GM12878 (cell line): ENCODE measurements around the gene DUS3L. TPM values are rescaled to one million over a fixed set of nuclear protein-coding genes. Genes with fewer than 3 reads are reported as not detected.

Experiments used
- ATAC-seq: fragments of 200-7000 bp; cut with Tn5 transposase; 3 replicates; pipeline ENCODE4 v1.9.1; 2020; ENCODE audit warnings: mild to moderate bottlenecking, moderate library complexity
- BruUV-seq: library from RNA; stranded (reverse); fragments of 400-500 nt; replicated peaks from 2 replicates; lab custom pipeline; 2021; lab: Mats Ljungman, UMichigan
- CTCF ChIA-PET: fragments of 300-600 bp; sonication (Branson Sonifier 250); formaldehyde crosslinking; extraction: SDS; loops from one replicate; lab custom pipeline; 2021; ENCODE audit warnings: inconsistent platforms; lab: Yijun Ruan, JAX
- POLR2A ChIA-PET: fragments of 350-600 bp; formaldehyde crosslinking; extraction: SDS; loops from one replicate; lab custom pipeline; 2021; ENCODE audit warnings: inconsistent platforms; lab: Charles Lee
- RAD21 ChIA-PET: fragments of 300-600 bp; sonication (Branson Sonifier 250); formaldehyde crosslinking; loops from one replicate; lab custom pipeline; 2023; ENCODE audit warnings: antibody characterized with exemption; ENCODE audit not compliant: unreplicated experiment; lab: Charles Lee
- SMC1A ChIA-PET: fragments of 300-600 bp; sonication (Branson Sonifier 250); formaldehyde crosslinking; loops from one replicate; lab custom pipeline; 2023; ENCODE audit not compliant: unreplicated experiment, uncharacterized antibody; lab: Charles Lee
- DNase-seq: peaks from one replicate; pipeline ENCODE4 v3.0.0-alpha.2; 2011; ENCODE audit warnings: low read depth, low spot score
- FAIRE-seq: peaks from 3 replicates; lab custom pipeline; 2011; peaks lifted over from hg19 to GRCh38; lab: Jason Lieb, UNC
- H2AFZ ChIP-seq: 2 replicates; pipeline ENCODE4 v1.6.0; 2011; ENCODE audit warnings: low read depth, low read length, control low read depth; ENCODE audit not compliant: control insufficient read depth
- H3K27ac ChIP-seq: 2 replicates; pipeline ENCODE4 v1.5.1; 2011; ENCODE audit warnings: control low read depth; ENCODE audit not compliant: control insufficient read depth, insufficient read depth
- H3K27me3 ChIP-seq, 2 experiments: replicated peaks in 1 of 2; 2 replicates each; pipeline versions ENCODE4 v1.6.0 to v1.6.1; 2011; ENCODE audit warnings: low read length in 1 of 2; ENCODE audit not compliant: control insufficient read depth in 2 of 2, insufficient read depth in 2 of 2
- H3K36me3 ChIP-seq, 2 experiments: 2 replicates each; pipeline ENCODE4 v1.5.1; 2011; ENCODE audit warnings: low read length in 1 of 2; ENCODE audit not compliant: control insufficient read depth in 2 of 2, insufficient read depth in 2 of 2
- H3K4me1 ChIP-seq: 2 replicates; pipeline ENCODE4 v1.6.1; 2011; ENCODE audit warnings: mild to moderate bottlenecking, low read length, moderate library complexity, mixed read lengths; ENCODE audit not compliant: control insufficient read depth, insufficient read depth
- H3K4me2 ChIP-seq: 2 replicates; pipeline ENCODE4 v1.6.0; 2011; ENCODE audit warnings: control low read depth; ENCODE audit not compliant: control insufficient read depth, insufficient read depth
- H3K4me3 ChIP-seq: fragments of 200-600 bp; sonication (generic); 2 replicates; pipeline ENCODE4 v1.5.1; 2016
- H3K79me2 ChIP-seq: 2 replicates; pipeline ENCODE4 v1.6.0; 2011; ENCODE audit warnings: low read length; ENCODE audit not compliant: control insufficient read depth, insufficient read depth
- H3K9ac ChIP-seq: 2 replicates; pipeline ENCODE4 v1.8.0; 2011; ENCODE audit warnings: low read length, control low read depth, mixed read lengths; ENCODE audit not compliant: control insufficient read depth, insufficient read depth
- H3K9me3 ChIP-seq: replicated peaks from 3 replicates; pipeline ENCODE4 v1.5.1; 2011; ENCODE audit warnings: mild to moderate bottlenecking, low read length; ENCODE audit not compliant: control insufficient read depth, insufficient read depth
- H4K20me1 ChIP-seq: 2 replicates; pipeline ENCODE4 v1.6.0; 2011; ENCODE audit not compliant: control insufficient read depth, insufficient read depth
- ATF7 ChIP-seq: fragments of 450-650 bp; IDR thresholded peaks from 2 replicates; pipeline ENCODE4 v1.6.1; 2016; ENCODE audit warnings: low read depth, mild to moderate bottlenecking
- BMI1 ChIP-seq: fragments of 450-650 bp; IDR thresholded peaks from 2 replicates; pipeline ENCODE4 v1.6.1; 2016; ENCODE audit warnings: mild to moderate bottlenecking, moderate library complexity, borderline replicate concordance
- CBX5 ChIP-seq: sonication (generic); IDR thresholded peaks from 2 replicates; pipeline ENCODE4 v1.6.1; 2016; ENCODE audit warnings: low read depth, moderate library complexity, mild to moderate bottlenecking, inconsistent platforms
- CHD4 ChIP-seq: fragments of 200-600 bp; sonication (generic); IDR thresholded peaks from 2 replicates; pipeline ENCODE4 v1.6.1; 2016; ENCODE audit warnings: mild to moderate bottlenecking
- CREB1 ChIP-seq: IDR thresholded peaks from 2 replicates; pipeline ENCODE4 v1.6.1; 2012; ENCODE audit warnings: low read depth, mild to moderate bottlenecking, inconsistent platforms
- CREM ChIP-seq: IDR thresholded peaks from 2 replicates; pipeline ENCODE4 v1.6.1; 2014; ENCODE audit warnings: antibody characterized with exemption, low read depth
- HDAC2 ChIP-seq: fragments of 200-600 bp; sonication (generic); IDR thresholded peaks from 2 replicates; pipeline ENCODE4 v1.6.1; 2017
- IKZF2 ChIP-seq, 2 experiments: fragments of 450-650 bp; IDR thresholded peaks; 2 replicates each; pipeline ENCODE4 v1.6.1; 2017; ENCODE audit warnings: mild to moderate bottlenecking in 2 of 2, moderate library complexity in 2 of 2
- IRF4 ChIP-seq: IDR thresholded peaks from 2 replicates; pipeline ENCODE4 v1.6.1; 2011; ENCODE audit warnings: low read depth, low read length
- NRF1 ChIP-seq: conservative IDR thresholded peaks from 2 replicates; pipeline ENCODE4 v1.6.1; 2011; ENCODE audit warnings: mild to moderate bottlenecking, low read depth, low read length, improper control_type of control experiment
- PAX5 ChIP-seq: IDR thresholded peaks from 2 replicates; pipeline ENCODE4 v1.6.1; 2011; ENCODE audit warnings: low read depth, low read length, borderline replicate concordance
- RB1 ChIP-seq: fragments of 450-650 bp; formaldehyde crosslinking; IDR thresholded peaks from 2 replicates; pipeline ENCODE4 v1.6.1; 2017; ENCODE audit warnings: mild to moderate bottlenecking, borderline replicate concordance
- RFX5 ChIP-seq: IDR thresholded peaks from 2 replicates; pipeline ENCODE4 v1.6.1; 2011; ENCODE audit warnings: low read depth, low read length, improper control_type of control experiment
- SMAD5 ChIP-seq: IDR thresholded peaks from 2 replicates; pipeline ENCODE4 v1.6.1; 2016; ENCODE audit warnings: antibody characterized with exemption, low read depth
- SREBF1 ChIP-seq: IDR thresholded peaks from 2 replicates; pipeline ENCODE4 v1.6.1; 2012; ENCODE audit warnings: mild to moderate bottlenecking, low read length
- SRF ChIP-seq, 2 experiments: IDR thresholded peaks; 2 replicates each; pipeline ENCODE4 v1.6.1; 2011; ENCODE audit warnings: low read depth in 2 of 2, low read length in 2 of 2, mild to moderate bottlenecking in 1 of 2, moderate library complexity in 1 of 2
- ZNF274 ChIP-seq: IDR thresholded peaks from one replicate; pipeline ENCODE4 v1.8.0; 2011; ENCODE audit not compliant: insufficient read length, insufficient read depth
- ZNF384 ChIP-seq: IDR thresholded peaks from 2 replicates; pipeline ENCODE4 v1.6.1; 2012; ENCODE audit warnings: low read depth, mild to moderate bottlenecking, low read length, improper control_type of control experiment, borderline replicate concordance
- ZZZ3 ChIP-seq: IDR thresholded peaks from 2 replicates; pipeline ENCODE4 v1.6.1; 2011; ENCODE audit warnings: low read depth; ENCODE audit not compliant: control insufficient read depth, insufficient read length
- WGBS: methylation state at CpG from one replicate; pipeline ENCODE4 v1.1.6; 2016; ENCODE audit warnings: low lambda C conversion rate; ENCODE audit not compliant: insufficient replicate concordance, insufficient coverage; ENCODE audit errors: missing lambda C conversion rate; 5-methylcytosine and 5-hydroxymethylcytosine counted together
- in situ Hi-C: fragments of 300-500 bp; cut with MboI; formaldehyde crosslinking; loops from 9 replicates; pipeline ENCODE4 v1.14.3; 2018; ENCODE audit warnings: mixed read lengths
- intact Hi-C: fragments of 100-400 bp; cut with micrococcal nuclease; formaldehyde crosslinking; loops from one replicate; pipeline ENCODE4 v1.14.2; 2022; ENCODE audit not compliant: unreplicated experiment
- polyA plus RNA-seq, 11 experiments: library from polyadenylated mRNA; depleted of rRNA in 4 of 11; unstranded in 6 of 11; stranded (reverse) in 5 of 11; fragments of >200 nt; fragmentation: Nextera tagmentation in 4 of 11; fragmentation: Illumina TruSeq in 1 of 11; extraction: Ambion mirVana in 4 of 11; extraction: Trizol in 1 of 11; gene quantifications; 1 replicate in 1 of 11; 2 replicates in 10 of 11; pipeline versions ENCODE4 v1.2.1 to v1.2.3, GENCODE V29; 2011 to 2016; ENCODE audit warnings: inconsistent platforms in 2 of 11, missing spikeins in 2 of 11, low read depth in 1 of 11
- total RNA-seq, 4 experiments: library from RNA; depleted of rRNA in 3 of 4; stranded (reverse); fragments of >200 nt in 3 of 4; fragmentation: Illumina TruSeq in 1 of 4; extraction: Trizol in 1 of 4; gene quantifications; 2 replicates each; pipeline versions ENCODE4 v1.2.1 to v1.2.3, GENCODE V29; 2013 to 2021

DUS3L gene
- total and polyA plus RNA-seq, 10 of the 15 experiments (the other 5 are each of a cell fraction or from before 2014, with no cell fraction given): 0.64 to 47.6 (median 31.1) TPM

- no peak for TF ChIP-seq ZNF384
- TF ChIP-seq HDAC2: no peak
Measured at GRCh38 chr19:5806905-5807304, 15.9 kb upstream of the DUS3L start (continued).

DNA sequence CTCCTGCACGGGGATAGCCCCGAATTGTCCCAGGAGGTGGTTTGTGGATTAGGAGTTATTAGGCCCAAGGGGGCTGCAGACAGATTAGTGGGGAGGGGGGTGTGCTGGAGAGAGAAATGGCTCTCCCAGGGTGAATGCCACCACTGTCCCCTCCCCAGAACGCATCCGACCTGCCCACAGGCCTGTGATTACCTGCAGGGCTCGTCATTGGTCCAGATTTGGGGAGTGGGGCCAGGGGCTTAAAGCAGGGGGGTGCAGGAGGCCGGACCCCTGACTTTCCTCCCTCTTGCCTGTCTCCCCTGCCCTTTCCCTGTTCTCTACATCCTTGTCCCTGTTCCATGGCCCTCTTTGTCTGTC, 15.1 kb upstream of the DUS3L start:
- no peaks in the 10 kb centered on the region; a peak in 2 of 4 replicates for H3K27me3 ChIP-seq
- 15% methylated on average over 6 of the region's 6 CpGs for WGBS
- in situ Hi-C loops: loop anchor here (5.0 kb wide), 1 partner anchor 216 kb away; no protein-coding TSS in a partner anchor
- H3K9me3 ChIP-seq: no peaks in the 10 kb centered on the region
- ChIA-PET RAD21 (no interaction called here), POLR2A (no interaction called here), SMC1A (no interaction called here), CTCF (no interaction called here)
- H3K4me3 ChIP-seq: no peak overlapping the region
- peaks cover 7% of the 10 kb centered on the region for H3K4me1 ChIP-seq
- no peaks in the 10 kb centered on the region for H3K79me2 ChIP-seq
- H2AFZ ChIP-seq: no peak overlapping the region
- no peak overlapping the region for H3K27ac ChIP-seq
- H4K20me1 ChIP-seq: no peaks in the 10 kb centered on the region
- ATAC-seq (no peak), FAIRE-seq (no peak), DNase-seq (no peak)
- BruUV-seq: no TSS peak
- H3K9ac ChIP-seq: no peak overlapping the region
- intact Hi-C loops: loop anchor here (10.0 kb wide), 1 partner anchor 219 kb away; no protein-coding TSS in a partner anchor
- no peaks in the 10 kb centered on the region for H3K36me3 ChIP-seq
- no peak overlapping the region for H3K4me2 ChIP-seq
- TF ChIP-seq IRF4 (no peak), NRF1 (no peak), SRF (IDR thresholded peaks at IDR 0.05; ENCODE audit: low read depth in 2 of 2, low read length in 2 of 2) (no peak), ATF7 (no peak), IKZF2 (IDR thresholded peaks at IDR 0.05) (no peak), CREM (no peak), SMAD5 (no peak), CREB1 (no peak), ZNF274 (no peak), BMI1 (no peak), CHD4 (no peak), RB1 (no peak), SREBF1 (no peak), CBX5 (no peak), ZZZ3 (no peak), PAX5 (no peak), RFX5 (no peak)
